Measurements from ENCODE around the gene ITGAV.

The ITGAV gene

GRCh38 chr2:186594001-186594722, 4.3 kb downstream of the ITGAV start:
- Histone ChIP-seq H3K36me3 (ENCODE audit: insufficient read depth, low read length) (no peaks in the 10 kb centered on the region), H3K27ac (ENCODE audit: low read depth, low read length) (no peak overlapping the region), H3K9ac (ENCODE audit: low read length) (no peak overlapping the region), H3K4me1 (ENCODE audit: insufficient read depth, low read length) (peaks cover 23% of the 10 kb centered on the region), H3K9me3 (ENCODE audit: low read length) (no peaks in the 10 kb centered on the region), H3K27me3 (ENCODE audit: control insufficient read depth in 1 of 2, insufficient read depth in 2 of 2, low read length in 2 of 2) (no peaks in the 10 kb centered on the region), H3K4me3 (ENCODE audit: low read depth in 1 of 2, low read length in 2 of 2) (no peak overlapping the region)

GRCh38 chr2:186595219-186595618, 5.4 kb downstream of the ITGAV start:
- Histone ChIP-seq H3K4me1 (ENCODE audit: insufficient read depth, low read length) (peaks cover 20% of the 10 kb centered on the region), H3K27ac (ENCODE audit: low read depth, low read length) (no peak overlapping the region), H3K9ac (ENCODE audit: low read length) (no peak overlapping the region)

GRCh38 chr2:186599186-186599778, 9.4 kb downstream of the ITGAV start:
- Histone ChIP-seq H3K36me3 (ENCODE audit: insufficient read depth, low read length) (peaks cover 4% of the 10 kb centered on the region), H3K9ac (ENCODE audit: low read length) (no peak overlapping the region), H3K27ac (ENCODE audit: low read depth, low read length) (no peak overlapping the region), H3K27me3 (ENCODE audit: control insufficient read depth in 1 of 2, insufficient read depth in 2 of 2, low read length in 2 of 2) (no peaks in the 10 kb centered on the region), H3K9me3 (ENCODE audit: low read length) (no peaks in the 10 kb centered on the region), H3K4me1 (ENCODE audit: insufficient read depth, low read length) (peaks cover 15% of the 10 kb centered on the region), H3K4me3 (ENCODE audit: low read depth in 1 of 2, low read length in 2 of 2) (no peak overlapping the region)

More at GRCh38 chr2:186595219-186595618, 5.4 kb downstream of the ITGAV start:
- H3K9me3 ChIP-seq (ENCODE audit: low read length): no peaks in the 10 kb centered on the region
- H3K36me3 ChIP-seq (ENCODE audit: insufficient read depth, low read length): no peaks in the 10 kb centered on the region
- no peak overlapping the region for H3K4me3 ChIP-seq (ENCODE audit: low read depth in 1 of 2, low read length in 2 of 2)
- H3K27me3 ChIP-seq (ENCODE audit: control insufficient read depth in 1 of 2, insufficient read depth in 2 of 2, low read length in 2 of 2): no peaks in the 10 kb centered on the region

GRCh38 chr2:186603286-186603685, 13.4 kb downstream of the ITGAV start:
- H3K27ac ChIP-seq (ENCODE audit: low read depth, low read length): no peak overlapping the region

GRCh38 chr2:186605041-186605440, 15.2 kb downstream of the ITGAV start:
- Histone ChIP-seq H3K27me3 (ENCODE audit: control insufficient read depth in 1 of 2, insufficient read depth in 2 of 2, low read length in 2 of 2) (no peaks in the 10 kb centered on the region), H3K4me3 (ENCODE audit: low read depth in 1 of 2, low read length in 2 of 2) (no peak overlapping the region), H3K9me3 (ENCODE audit: low read length) (no peaks in the 10 kb centered on the region), H3K36me3 (ENCODE audit: insufficient read depth, low read length) (peaks cover 4% of the 10 kb centered on the region), H3K9ac (ENCODE audit: low read length) (no peak overlapping the region), H3K4me1 (ENCODE audit: insufficient read depth, low read length) (peaks cover 9% of the 10 kb centered on the region), H3K27ac (ENCODE audit: low read depth, low read length) (no peak overlapping the region)

More at GRCh38 chr2:186603286-186603685, 13.4 kb downstream of the ITGAV start:
- H3K9me3 ChIP-seq (ENCODE audit: low read length): no peaks in the 10 kb centered on the region
- peaks cover 9% of the 10 kb centered on the region for H3K4me1 ChIP-seq (ENCODE audit: insufficient read depth, low read length)
- no peak overlapping the region for H3K4me3 ChIP-seq (ENCODE audit: low read depth in 1 of 2, low read length in 2 of 2)
- H3K27me3 ChIP-seq (ENCODE audit: control insufficient read depth in 1 of 2, insufficient read depth in 2 of 2, low read length in 2 of 2): no peaks in the 10 kb centered on the region
- no peak overlapping the region for H3K9ac ChIP-seq (ENCODE audit: low read length)
- H3K36me3 ChIP-seq (ENCODE audit: insufficient read depth, low read length): peaks cover 4% of the 10 kb centered on the region

- Histone ChIP-seq H3K9ac (ENCODE audit: low read length) (no peak overlapping the region), H3K4me3 (ENCODE audit: low read depth in 1 of 2, low read length in 2 of 2) (no peak overlapping the region), H3K4me1 (ENCODE audit: insufficient read depth, low read length) (peaks cover 19% of the 10 kb centered on the region), H3K27me3 (ENCODE audit: control insufficient read depth in 1 of 2, insufficient read depth in 2 of 2, low read length in 2 of 2) (no peaks in the 10 kb centered on the region), H3K27ac (ENCODE audit: low read depth, low read length) (no peak overlapping the region), H3K9me3 (ENCODE audit: low read length) (no peaks in the 10 kb centered on the region), H3K36me3 (ENCODE audit: insufficient read depth, low read length) (peaks cover 4% of the 10 kb centered on the region)
Observed at GRCh38 chr2:186607660-186608324, 17.9 kb downstream of the ITGAV start.

- no peak overlapping the region for H3K27ac ChIP-seq (ENCODE audit: low read depth, low read length)
- peaks cover 10% of the 10 kb centered on the region for H3K4me1 ChIP-seq (ENCODE audit: insufficient read depth, low read length)
- no peak overlapping the region for H3K4me3 ChIP-seq (ENCODE audit: low read depth in 1 of 2, low read length in 2 of 2)
- H3K36me3 ChIP-seq (ENCODE audit: insufficient read depth, low read length): no peaks in the 10 kb centered on the region
- H3K9me3 ChIP-seq (ENCODE audit: low read length): no peaks in the 10 kb centered on the region
- H3K27me3 ChIP-seq (ENCODE audit: control insufficient read depth in 1 of 2, insufficient read depth in 2 of 2, low read length in 2 of 2): no peaks in the 10 kb centered on the region
- H3K9ac ChIP-seq (ENCODE audit: low read length): no peak overlapping the region
Observed at GRCh38 chr2:186610785-186611184, 20.9 kb downstream of the ITGAV start.

- Histone ChIP-seq H3K36me3 (ENCODE audit: insufficient read depth, low read length) (no peaks in the 10 kb centered on the region), H3K9me3 (ENCODE audit: low read length) (no peaks in the 10 kb centered on the region), H3K27me3 (ENCODE audit: control insufficient read depth in 1 of 2, insufficient read depth in 2 of 2, low read length in 2 of 2) (no peaks in the 10 kb centered on the region), H3K27ac (ENCODE audit: low read depth, low read length) (no peak overlapping the region), H3K4me3 (ENCODE audit: low read depth in 1 of 2, low read length in 2 of 2) (no peak overlapping the region), H3K9ac (ENCODE audit: low read length) (no peak overlapping the region), H3K4me1 (ENCODE audit: insufficient read depth, low read length) (peaks cover 10% of the 10 kb centered on the region)
Observed at GRCh38 chr2:186611526-186611925, 21.7 kb downstream of the ITGAV start.

GRCh38 chr2:186612026-186612425, 22.2 kb downstream of the ITGAV start:
- Histone ChIP-seq H3K9ac (ENCODE audit: low read length) (no peak overlapping the region), H3K9me3 (ENCODE audit: low read length) (no peaks in the 10 kb centered on the region), H3K4me1 (ENCODE audit: insufficient read depth, low read length) (peaks cover 12% of the 10 kb centered on the region), H3K36me3 (ENCODE audit: insufficient read depth, low read length) (no peaks in the 10 kb centered on the region), H3K27me3 (ENCODE audit: control insufficient read depth in 1 of 2, insufficient read depth in 2 of 2, low read length in 2 of 2) (no peaks in the 10 kb centered on the region), H3K27ac (ENCODE audit: low read depth, low read length) (no peak overlapping the region), H3K4me3 (ENCODE audit: low read depth in 1 of 2, low read length in 2 of 2) (no peak overlapping the region)

GRCh38 chr2:186612555-186613440, 22.9 kb downstream of the ITGAV start:
- Histone ChIP-seq H3K4me3 (ENCODE audit: low read depth in 1 of 2, low read length in 2 of 2) (no peak overlapping the region), H3K27ac (ENCODE audit: low read depth, low read length) (no peak overlapping the region), H3K9ac (ENCODE audit: low read length) (no peak overlapping the region), H3K4me1 (ENCODE audit: insufficient read depth, low read length) (peaks cover 18% of the 10 kb centered on the region), H3K36me3 (ENCODE audit: insufficient read depth, low read length) (no peaks in the 10 kb centered on the region), H3K9me3 (ENCODE audit: low read length) (no peaks in the 10 kb centered on the region), H3K27me3 (ENCODE audit: control insufficient read depth in 1 of 2, insufficient read depth in 2 of 2, low read length in 2 of 2) (no peaks in the 10 kb centered on the region)

GRCh38 chr2:186614373-186614772, 24.5 kb downstream of the ITGAV start:
- H3K4me3 ChIP-seq (ENCODE audit: low read depth in 1 of 2, low read length in 2 of 2): no peak overlapping the region
- no peaks in the 10 kb centered on the region for H3K36me3 ChIP-seq (ENCODE audit: insufficient read depth, low read length)
- H3K9ac ChIP-seq (ENCODE audit: low read length): no peak overlapping the region
- H3K4me1 ChIP-seq (ENCODE audit: insufficient read depth, low read length): peaks cover 22% of the 10 kb centered on the region
- H3K9me3 ChIP-seq (ENCODE audit: low read length): no peaks in the 10 kb centered on the region
- H3K27ac ChIP-seq (ENCODE audit: low read depth, low read length): no peak overlapping the region
- no peaks in the 10 kb centered on the region for H3K27me3 ChIP-seq (ENCODE audit: control insufficient read depth in 1 of 2, insufficient read depth in 2 of 2, low read length in 2 of 2)
